ENCODE results near the gene EIPR1.

The EIPR1 gene

DNA sequence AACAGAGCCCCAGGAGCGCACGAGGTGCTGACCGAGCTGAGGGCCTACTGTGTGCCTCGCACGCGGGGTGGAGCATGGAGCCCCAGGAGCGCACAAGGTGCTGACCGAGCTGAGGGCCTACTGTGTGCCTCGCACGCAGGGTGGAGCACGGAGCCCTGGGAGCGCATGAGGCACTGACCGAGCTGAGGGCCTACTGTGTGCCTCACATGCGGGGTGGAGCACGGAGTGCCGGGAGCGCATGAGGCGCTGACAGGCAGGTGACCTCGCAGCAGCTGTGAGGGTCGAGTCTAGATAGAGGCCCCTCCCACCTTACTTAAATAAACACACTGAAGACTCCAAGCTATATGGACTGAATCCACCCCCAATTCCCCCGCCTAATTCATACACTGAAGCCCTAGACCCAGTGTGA is 60.3 kb downstream of the EIPR1 start:
- no peak overlapping the region for H3K27ac ChIP-seq
- TF ChIP-seq, protein P1, sequence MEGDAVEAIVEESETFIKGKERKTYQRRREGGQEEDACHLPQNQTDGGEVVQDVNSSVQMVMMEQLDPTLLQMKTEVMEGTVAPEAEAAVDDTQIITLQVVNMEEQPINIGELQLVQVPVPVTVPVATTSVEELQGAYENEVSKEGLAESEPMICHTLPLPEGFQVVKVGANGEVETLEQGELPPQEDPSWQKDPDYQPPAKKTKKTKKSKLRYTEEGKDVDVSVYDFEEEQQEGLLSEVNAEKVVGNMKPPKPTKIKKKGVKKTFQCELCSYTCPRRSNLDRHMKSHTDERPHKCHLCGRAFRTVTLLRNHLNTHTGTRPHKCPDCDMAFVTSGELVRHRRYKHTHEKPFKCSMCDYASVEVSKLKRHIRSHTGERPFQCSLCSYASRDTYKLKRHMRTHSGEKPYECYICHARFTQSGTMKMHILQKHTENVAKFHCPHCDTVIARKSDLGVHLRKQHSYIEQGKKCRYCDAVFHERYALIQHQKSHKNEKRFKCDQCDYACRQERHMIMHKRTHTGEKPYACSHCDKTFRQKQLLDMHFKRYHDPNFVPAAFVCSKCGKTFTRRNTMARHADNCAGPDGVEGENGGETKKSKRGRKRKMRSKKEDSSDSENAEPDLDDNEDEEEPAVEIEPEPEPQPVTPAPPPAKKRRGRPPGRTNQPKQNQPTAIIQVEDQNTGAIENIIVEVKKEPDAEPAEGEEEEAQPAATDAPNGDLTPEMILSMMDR (conservative IDR thresholded peaks at IDR 0.05) = no peak

DNA sequence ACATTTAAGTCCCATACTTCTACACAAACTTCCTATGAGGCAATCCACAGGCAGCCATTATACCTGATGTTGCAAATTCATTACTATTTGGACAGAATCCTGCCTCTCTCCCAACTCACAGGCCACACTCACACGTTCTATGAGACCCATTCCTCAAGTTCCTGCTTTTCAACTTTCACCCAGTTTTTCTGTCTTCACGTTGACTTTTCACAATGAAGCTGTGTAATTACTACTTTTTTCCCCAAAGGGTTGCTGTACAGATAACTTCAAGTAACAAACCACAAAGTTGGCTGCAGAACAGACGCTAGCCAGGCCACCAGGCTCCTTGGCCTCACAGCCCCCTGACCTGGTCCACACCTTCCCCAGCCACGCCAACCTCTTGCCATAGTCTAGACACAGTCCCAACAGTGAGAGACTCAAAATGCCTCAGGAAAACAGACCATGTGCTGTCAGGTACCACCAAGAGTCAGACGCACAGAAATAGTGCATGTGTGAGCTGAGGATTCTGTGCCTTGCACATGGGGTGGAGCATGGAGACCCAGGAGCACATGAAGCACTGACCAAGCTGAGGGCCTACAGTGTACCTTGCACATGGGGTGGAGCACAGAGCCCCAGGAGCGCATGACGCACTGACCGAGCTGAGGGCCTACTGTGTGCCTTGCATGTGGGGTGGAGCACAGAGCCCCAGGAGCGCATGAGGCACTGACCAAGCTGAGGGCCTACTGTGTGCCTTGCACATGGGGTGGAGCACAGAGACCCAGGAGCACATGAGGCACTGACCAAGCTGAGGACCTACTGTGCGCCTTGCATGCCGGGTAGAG is 61.0 kb downstream of the EIPR1 start:
- TF ChIP-seq, protein P1 (conservative IDR thresholded peaks at IDR 0.05) = no peak
- H3K27ac ChIP-seq = no peak overlapping the region

GRCh38 chr2:3314626-3315025 is 63.0 kb downstream of the EIPR1 start:
- H3K27ac ChIP-seq = no peak overlapping the region
- TF ChIP-seq, protein P1 (conservative IDR thresholded peaks at IDR 0.05) = no peak

DNA sequence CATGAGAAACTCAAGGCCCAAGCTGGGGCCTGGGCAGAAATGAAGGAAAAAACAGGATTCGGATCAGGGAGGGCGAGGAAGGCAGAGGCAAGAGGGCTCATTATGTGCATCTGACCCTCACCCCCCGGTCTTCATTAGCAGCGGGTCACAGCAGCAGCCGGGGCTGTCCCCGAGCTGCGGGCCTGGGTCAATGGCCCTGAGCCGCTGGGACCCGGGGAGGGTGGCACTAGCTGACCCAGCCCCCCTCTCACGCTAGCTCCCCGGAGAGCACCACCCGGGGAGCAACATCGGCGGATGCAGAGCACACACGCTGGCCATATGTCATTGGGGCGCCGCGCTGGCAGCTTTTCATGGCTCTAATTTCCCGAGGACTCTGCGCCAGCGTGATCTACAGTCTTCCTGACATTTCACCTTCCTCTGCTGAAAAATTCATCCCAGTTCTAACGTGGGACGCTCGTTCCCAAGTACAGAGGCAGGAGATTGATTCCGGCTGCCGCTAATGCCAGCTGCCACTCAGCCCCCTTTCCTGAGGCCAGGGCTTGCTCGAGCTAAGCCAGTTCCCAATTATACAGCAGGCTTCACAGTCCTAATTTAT is 63.7 kb downstream of the EIPR1 start:
- TF ChIP-seq, protein P1 (conservative IDR thresholded peaks at IDR 0.05) = no peak
- H3K27ac ChIP-seq = no peak overlapping the region

DNA sequence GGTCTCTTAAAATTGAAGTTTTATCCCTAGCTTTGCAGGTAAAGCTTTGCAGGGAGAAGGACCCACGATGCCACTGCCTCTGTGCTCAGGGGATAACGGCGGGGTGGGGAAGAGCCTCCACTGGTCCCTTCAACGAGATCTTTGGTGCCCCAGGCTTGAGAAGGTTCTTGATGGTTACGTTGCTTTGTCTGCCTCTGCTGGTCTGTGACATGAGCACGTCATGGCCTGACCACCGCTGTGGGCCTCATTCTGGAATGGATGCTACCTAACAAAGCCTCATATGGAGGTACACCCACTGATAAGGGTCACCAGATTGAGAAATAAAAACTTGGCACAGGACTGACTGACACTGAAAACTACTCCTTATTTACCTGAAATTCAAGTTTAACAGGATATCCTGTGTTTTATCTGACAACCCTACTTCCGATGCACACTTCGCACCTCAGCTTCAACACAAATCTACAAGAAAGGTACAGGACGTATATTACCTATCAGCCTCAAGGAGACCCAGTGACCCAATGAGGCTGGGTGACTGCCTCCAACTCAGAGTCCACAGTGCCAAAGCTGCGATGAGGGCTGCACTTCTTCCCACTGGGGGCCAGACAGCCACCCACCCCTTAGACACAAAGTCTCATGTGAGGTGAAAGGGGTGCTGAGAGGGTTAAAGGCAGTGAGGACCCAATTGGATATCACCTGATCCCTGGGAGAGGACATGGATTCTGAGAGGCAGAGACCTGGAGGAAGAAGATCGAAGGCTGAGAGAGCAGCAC is 64.9 kb downstream of the EIPR1 start:
- TF ChIP-seq, protein P1 (conservative IDR thresholded peaks at IDR 0.05) = no peak
- H3K27ac ChIP-seq = peak overlapping the region; percentile 50

DNA sequence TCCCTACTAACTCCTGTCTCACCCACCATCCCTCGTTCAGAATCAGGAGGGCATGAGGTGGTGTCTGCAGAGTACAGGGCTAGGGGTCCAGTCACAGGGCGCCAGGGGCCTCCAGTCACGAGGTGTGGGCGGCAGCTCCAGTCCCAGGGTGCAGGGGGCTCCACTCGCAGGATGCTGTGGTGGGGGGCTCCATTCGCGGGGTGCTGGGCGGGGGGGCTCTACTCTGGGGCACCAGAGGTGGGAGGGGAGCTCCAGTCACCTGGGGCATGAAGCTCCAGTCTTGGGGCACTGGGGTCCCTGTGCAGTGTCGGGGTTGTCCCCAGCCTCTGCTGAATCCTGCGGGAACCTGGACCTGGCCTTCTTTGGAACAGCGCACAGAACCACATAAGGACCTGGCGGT is 66.0 kb downstream of the EIPR1 start:
- TF ChIP-seq, protein P1 (conservative IDR thresholded peaks at IDR 0.05) = no peak
- no peak overlapping the region for H3K27ac ChIP-seq
